WERI-Rb-1 (cell line): Measurements from ENCODE around the gene SLC25A25.

Experiments
- DNase-seq: peaks from one replicate; pipeline ENCODE4 v3.0.0-alpha.2; 2020
- H3K27ac ChIP-seq: fragments of 250-450 bp; sonication (Bioruptor Pico); 2 replicates; pipeline ENCODE4 v1.5.1; 2020; ENCODE audit warnings: mild to moderate bottlenecking, moderate library complexity
- H3K27me3 ChIP-seq: fragments of 250-450 bp; sonication (Bioruptor Pico); 2 replicates; pipeline ENCODE4 v1.5.1; 2021; ENCODE audit warnings: mild to moderate bottlenecking, low read depth, moderate library complexity; ENCODE audit not compliant: insufficient read depth, severe bottlenecking
- H3K36me3 ChIP-seq: fragments of 250-450 bp; sonication (Bioruptor Pico); 2 replicates; pipeline ENCODE4 v1.5.1; 2020; ENCODE audit warnings: mild to moderate bottlenecking, moderate library complexity
- H3K4me3 ChIP-seq: 2 replicates; pipeline ENCODE4 v1.5.1; 2011; ENCODE audit warnings: low read depth, mild to moderate bottlenecking, control low read depth, low read length
- H3K9me3 ChIP-seq: fragments of 250-450 bp; sonication (Bioruptor Pico); 2 replicates; pipeline ENCODE4 v1.5.1; 2021; ENCODE audit warnings: mild to moderate bottlenecking, moderate library complexity; ENCODE audit not compliant: severe bottlenecking
- CTCF ChIP-seq: IDR thresholded peaks from 2 replicates; pipeline ENCODE4 v1.5.1; 2011; ENCODE audit warnings: low read depth, mild to moderate bottlenecking, control low read depth, inconsistent platforms, low read length

The SLC25A25 gene

GRCh38 chr9:128025736-128026135 lies 42.3 kb upstream of the SLC25A25 start:
- Histone ChIP-seq H3K27ac (no peak overlapping the region), H3K4me3 (no peak overlapping the region), H3K36me3 (no peaks in the 10 kb centered on the region), H3K27me3 (no peaks in the 10 kb centered on the region), H3K9me3 (no peaks in the 10 kb centered on the region)
- no peak for TF ChIP-seq CTCF
- no peak for DNase-seq

- no peak overlapping the region for H3K4me3 ChIP-seq
Observed at GRCh38 chr9:128026255-128026772, 41.7 kb upstream of the SLC25A25 start.

GRCh38 chr9:128026773-128027541 lies 41.1 kb upstream of the SLC25A25 start:
- Histone ChIP-seq H3K27me3 (no peaks in the 10 kb centered on the region), H3K27ac (no peak overlapping the region), H3K9me3 (peaks cover under 1% of the 10 kb centered on the region), H3K4me3 (no peak overlapping the region), H3K36me3 (no peaks in the 10 kb centered on the region)
- TF ChIP-seq CTCF = no peak
- no peak for DNase-seq

More at GRCh38 chr9:128026255-128026772, 41.7 kb upstream of the SLC25A25 start:
- Histone ChIP-seq H3K27me3 (no peaks in the 10 kb centered on the region), H3K9me3 (no peaks in the 10 kb centered on the region), H3K36me3 (no peaks in the 10 kb centered on the region), H3K27ac (no peak overlapping the region)
- no peak for TF ChIP-seq CTCF
- no peak for DNase-seq

- no peak overlapping the region for H3K27ac ChIP-seq
- no peak for DNase-seq
- H3K9me3 ChIP-seq = peaks cover 2% of the 10 kb centered on the region
- H3K4me3 ChIP-seq = no peak overlapping the region
- no peak for TF ChIP-seq CTCF
- no peaks in the 10 kb centered on the region for H3K36me3 ChIP-seq
- no peaks in the 10 kb centered on the region for H3K27me3 ChIP-seq
Observed at GRCh38 chr9:128027705-128028104, 40.3 kb upstream of the SLC25A25 start.

- no peak overlapping the region for H3K4me3 ChIP-seq
- no peaks in the 10 kb centered on the region for H3K36me3 ChIP-seq
- TF ChIP-seq CTCF = no peak
- no peak overlapping the region for H3K27ac ChIP-seq
- H3K27me3 ChIP-seq = no peaks in the 10 kb centered on the region
- H3K9me3 ChIP-seq = peaks cover 2% of the 10 kb centered on the region
- DNase-seq = no peak
Observed at GRCh38 chr9:128033609-128034008, 34.4 kb upstream of the SLC25A25 start.
